ENCODE measurements around the gene OLFM1.

DNA sequence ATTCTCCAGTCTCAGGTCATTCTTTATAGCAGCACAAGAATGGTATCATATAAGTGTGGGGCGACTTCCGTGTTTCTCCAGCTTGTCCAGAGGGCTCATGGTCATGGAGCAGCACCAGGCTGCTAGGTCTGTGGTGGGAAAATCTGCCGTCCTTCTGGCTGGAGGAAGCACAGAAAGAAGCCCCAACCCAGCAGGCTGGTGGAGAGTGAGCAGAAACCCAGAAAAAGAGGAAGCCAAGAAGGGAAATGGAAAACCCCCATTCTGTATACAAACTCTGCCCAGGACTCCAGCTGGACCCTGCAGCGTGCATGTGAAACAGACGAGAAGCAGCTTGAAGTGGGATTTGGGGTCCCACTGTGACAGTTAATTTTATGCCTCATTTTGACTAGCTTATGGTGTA is 34.3 kb upstream of the OLFM1 start:
- TF ChIP-seq, protein P1, sequence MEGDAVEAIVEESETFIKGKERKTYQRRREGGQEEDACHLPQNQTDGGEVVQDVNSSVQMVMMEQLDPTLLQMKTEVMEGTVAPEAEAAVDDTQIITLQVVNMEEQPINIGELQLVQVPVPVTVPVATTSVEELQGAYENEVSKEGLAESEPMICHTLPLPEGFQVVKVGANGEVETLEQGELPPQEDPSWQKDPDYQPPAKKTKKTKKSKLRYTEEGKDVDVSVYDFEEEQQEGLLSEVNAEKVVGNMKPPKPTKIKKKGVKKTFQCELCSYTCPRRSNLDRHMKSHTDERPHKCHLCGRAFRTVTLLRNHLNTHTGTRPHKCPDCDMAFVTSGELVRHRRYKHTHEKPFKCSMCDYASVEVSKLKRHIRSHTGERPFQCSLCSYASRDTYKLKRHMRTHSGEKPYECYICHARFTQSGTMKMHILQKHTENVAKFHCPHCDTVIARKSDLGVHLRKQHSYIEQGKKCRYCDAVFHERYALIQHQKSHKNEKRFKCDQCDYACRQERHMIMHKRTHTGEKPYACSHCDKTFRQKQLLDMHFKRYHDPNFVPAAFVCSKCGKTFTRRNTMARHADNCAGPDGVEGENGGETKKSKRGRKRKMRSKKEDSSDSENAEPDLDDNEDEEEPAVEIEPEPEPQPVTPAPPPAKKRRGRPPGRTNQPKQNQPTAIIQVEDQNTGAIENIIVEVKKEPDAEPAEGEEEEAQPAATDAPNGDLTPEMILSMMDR (conservative IDR thresholded peaks at IDR 0.05; ENCODE audit: low read depth, low read length) = no peak
- TF ChIP-seq EZH2 (IDR thresholded peaks at IDR 0.05; ENCODE audit: low read length, unreplicated experiment) = no peak
- TF ChIP-seq EZH2phosphoT487 (IDR thresholded peaks at IDR 0.05; ENCODE audit: borderline replicate concordance, low read length) = no peak

Data from PC-3 (cell line).